HG03095 (cell line): Measurements from ENCODE around the gene CEP164.
"Not testable (repeated sequence)": the region's sequence is repeated elsewhere in the genome, so short reads cannot be mapped to it uniquely, and the experiment has no call there.

Experiments
- ATAC-seq: cut with Tn5 transposase; IDR thresholded peaks from one replicate; pipeline ENCODE4 v1.9.1; 2021; ENCODE audit warnings: moderate library complexity; ENCODE audit not compliant: unreplicated experiment

Gene CEP164

DNA sequence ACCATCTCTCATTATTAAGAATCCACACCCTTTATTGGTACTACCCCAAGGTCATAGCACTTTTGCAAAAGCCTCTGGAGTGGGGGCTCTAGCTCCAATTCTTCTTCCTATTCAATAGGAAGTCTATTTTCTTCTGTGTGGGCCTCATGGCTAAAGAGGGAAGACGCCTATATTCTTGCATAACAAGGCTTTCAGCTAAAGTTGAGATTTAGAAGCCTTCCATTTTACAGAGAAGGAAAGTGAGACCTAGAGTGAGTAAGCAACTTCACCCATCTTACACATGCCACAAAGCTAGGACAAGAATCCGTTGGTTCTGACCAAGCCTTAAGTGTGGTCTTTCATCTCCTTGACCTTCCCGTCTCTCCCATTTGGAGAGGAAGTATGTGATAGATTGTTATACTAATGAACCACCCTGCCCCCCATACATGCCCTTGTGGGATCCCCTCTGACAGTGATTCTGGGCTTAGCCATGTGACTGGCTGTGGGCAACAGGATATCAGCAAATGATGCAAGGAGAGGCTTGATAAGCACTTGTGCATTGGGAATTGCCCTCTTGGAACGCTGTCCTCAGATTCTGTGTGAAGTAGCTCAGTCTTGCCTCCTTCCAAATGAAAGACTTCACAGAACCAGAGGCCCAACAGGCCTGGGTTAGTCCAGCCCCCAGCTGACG, 23.9 kb upstream of the CEP164 start:
- no peak for ATAC-seq

DNA sequence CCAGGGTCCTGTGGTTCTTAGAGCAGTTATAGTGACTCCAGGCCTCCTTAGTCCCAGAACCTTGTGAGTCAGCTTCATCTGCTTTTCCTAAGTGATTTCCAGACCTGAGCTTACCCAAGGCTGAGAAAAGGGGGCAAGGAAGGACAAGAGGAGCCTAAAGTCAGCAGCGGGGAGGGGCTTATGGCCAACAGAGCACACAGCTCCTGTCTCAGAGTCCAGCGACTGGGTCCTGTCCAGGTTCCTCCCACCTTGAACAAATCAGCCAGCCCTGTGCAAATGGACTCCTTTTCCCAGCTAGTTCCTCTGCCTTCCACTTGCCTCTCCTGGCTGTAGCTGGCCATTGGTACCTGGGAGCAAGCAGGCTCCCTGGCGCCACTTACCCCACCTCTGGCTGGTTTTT, 22.5 kb upstream of the CEP164 start:
- no peak for ATAC-seq

DNA sequence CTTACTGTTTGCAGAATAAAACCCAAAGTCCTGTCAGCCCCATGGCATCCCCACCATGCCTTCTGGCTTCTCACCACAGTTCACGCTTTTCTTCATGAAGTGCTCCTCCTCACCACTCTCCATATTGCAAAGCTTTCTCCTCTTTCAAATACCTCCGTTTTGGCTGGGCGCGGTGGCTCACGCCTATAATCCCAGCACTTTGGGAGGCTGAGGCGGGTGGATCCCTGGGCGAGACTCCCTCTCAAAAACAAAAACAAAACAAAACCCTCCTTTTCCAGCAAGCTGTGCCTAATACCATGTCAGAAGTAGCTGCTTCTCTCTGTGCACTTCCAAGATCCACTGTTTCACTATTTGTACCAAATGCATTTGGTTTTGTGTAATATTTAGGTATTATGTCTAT, 18.3 kb upstream of the CEP164 start:
- no peak for ATAC-seq

DNA sequence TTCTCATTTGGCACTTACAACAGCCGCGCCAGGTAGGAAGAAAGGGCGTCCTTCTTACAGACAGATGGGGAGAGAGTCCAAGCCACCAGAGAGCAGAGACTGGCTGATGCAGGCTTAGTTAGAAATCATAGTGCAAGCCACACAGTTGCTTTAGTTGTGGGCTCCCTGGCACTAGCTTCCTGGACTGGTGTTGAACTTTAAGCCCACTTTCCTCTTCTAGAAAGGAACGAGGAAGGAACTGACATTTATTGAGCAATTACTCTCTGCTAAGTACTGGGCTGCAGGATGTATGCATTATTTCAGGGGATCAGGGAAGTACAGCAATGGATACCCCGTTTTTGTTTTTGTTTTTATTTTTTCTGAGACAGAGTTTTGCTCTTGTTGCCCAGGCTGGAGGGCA, 14.6 kb upstream of the CEP164 start:
- ATAC-seq, result no peak

DNA sequence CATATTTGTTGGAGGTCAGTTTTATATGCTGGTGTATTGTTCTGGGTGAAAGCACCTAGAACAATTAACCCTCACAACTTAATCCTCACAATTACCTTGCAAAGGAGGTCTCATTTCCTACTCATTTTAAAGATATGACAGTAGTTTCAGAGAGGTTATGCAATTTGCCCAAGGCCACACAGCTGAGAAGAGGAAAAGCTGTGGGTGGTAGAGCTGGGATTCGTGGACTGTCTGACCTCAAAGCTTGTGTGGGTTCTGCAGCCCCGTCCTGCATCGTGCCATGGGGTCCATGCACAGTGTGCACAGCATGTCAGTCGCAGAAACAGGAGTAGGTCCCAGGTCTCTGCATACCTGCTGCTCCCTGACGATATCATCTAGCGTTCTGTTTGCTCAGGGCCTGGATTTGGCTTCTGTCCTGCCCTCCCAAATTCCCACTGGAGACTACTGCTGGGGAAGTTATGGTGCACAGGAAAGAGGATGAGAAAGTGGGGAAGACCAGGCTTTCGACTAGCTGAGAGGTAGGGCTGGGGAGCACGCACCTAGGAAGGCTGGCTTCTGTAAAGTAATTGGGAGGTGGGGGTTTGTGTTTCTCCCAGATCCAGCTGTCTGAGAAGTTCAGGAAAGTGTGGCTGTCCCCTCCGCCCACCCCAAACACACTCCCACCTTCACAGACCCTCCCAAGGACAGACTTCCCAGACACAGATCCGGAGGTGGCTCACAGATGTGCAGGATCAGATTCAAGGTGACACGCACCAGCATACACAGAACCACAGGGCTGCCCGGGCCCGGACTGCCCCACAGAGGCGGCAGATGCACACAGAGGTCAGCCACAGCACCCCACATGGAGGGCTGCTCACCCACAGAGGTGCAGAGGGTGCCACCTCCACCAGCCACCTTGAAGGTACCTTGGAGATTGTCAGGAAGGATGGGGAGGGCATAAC, 13.6 kb upstream of the CEP164 start:
- ATAC-seq, result no peak

GRCh38 chr11:117314840-117315239, 12.8 kb upstream of the CEP164 start:
- ATAC-seq, result no peak

DNA sequence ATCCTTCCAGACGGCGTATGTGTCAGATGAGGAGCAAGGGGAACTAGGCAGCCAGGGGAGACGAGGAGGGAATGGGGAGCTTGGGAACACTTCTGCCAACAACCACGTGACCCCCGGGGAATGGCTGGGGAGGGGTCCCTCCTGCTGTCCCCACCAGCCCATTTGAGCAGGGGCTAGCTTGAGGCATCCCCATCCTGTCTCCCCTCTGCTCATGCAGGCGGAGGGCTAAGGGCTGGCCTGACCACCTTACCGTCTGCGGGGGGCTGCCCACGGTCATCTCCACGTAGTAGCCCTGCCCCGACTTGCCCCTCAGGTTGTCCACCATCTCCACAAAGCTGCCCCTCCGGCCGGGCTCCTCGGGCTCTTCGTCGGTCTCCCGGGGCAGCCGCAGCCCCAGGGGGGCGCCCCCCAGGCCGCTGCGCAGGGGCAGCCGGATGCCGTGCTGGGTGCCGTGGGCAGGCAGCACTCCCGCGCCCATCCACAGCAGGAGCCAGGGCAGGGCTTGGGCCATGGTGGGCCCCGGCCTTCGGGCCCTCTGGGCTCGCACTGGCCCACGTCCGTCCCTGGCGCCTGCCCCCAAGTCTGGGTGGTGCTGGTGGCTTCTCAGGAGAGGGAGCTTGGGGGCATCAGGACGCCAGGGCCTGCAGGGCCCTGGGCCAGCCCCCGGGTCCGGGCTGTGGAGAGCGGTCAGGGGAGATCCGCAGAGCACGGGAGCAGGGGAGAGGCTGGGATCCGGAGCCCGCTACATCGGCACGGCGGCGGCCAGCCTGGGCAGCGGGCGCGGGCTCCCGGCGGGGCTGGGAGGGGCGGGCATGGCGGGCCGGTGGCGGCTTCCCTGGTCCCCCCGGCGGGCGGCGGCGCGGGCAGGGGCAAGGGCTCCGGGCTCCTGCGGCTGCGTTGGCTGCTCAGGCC, 12.1 kb upstream of the CEP164 start:
- no peak for ATAC-seq

GRCh38 chr11:117316197-117316961, 11.3 kb upstream of the CEP164 start, which contains the start of gene BACE1:
Gene BACE1 (minus strand): TSS chr11:117316256. CDS start chr11:117315795, 461 bp downstream.
- no peak for ATAC-seq

GRCh38 chr11:117318738-117319137, 8.9 kb upstream of the CEP164 start:
- no peak for ATAC-seq

DNA sequence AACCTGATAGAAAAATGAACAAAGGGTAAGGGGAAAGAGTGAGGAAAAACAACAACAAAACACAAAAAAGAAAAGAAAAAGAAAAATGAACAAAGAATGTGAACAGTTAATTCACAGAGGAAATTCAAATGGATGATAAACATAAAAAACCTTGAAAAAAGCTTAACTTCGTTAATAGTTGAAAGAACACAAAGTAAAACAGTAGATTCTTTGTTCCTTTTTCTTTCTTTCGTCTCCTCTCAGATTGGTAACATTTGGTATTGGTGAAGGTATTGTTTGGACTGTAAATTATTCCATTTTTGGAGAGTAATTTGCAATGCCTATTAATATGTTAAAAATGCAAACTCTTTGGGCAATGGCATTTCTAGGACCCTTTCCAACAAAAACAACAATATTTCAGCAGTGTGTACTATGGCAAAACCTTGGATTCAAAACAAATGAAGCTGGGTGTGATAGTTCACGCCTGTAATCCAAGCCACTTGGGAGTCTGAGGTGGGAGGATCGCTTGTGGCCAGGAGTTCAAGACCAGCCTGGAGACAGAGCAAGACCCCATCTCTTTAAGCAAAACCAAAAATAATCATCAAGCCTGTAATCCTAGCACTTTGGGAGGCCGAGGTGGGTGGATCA, 8.3 kb upstream of the CEP164 start:
- no peak for ATAC-seq

DNA sequence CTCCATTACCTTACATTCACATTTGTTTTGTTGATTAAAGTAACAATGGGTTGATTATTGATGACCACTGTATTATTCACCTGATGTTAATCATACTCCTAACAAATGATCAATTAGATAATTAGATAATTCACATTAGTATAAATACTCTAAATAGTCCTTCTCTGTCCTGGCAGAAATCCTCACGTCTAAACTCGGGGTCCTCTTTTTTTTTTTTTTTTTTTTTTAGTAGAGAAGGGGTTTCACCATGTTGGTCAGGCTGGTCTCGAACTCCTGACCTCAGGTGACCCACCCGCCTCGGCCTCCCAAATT, 443 bp upstream of the CEP164 start:
- not testable (repeated sequence) for ATAC-seq

GRCh38 chr11:117328375-117329010, 839 bp downstream of the CEP164 start:
- no peak for ATAC-seq

- ATAC-seq, result no peak
Observed at GRCh38 chr11:117332843-117333242, 5.2 kb downstream of the CEP164 start.

- no peak for ATAC-seq
Observed at GRCh38 chr11:117333917-117334316, 6.3 kb downstream of the CEP164 start.

DNA sequence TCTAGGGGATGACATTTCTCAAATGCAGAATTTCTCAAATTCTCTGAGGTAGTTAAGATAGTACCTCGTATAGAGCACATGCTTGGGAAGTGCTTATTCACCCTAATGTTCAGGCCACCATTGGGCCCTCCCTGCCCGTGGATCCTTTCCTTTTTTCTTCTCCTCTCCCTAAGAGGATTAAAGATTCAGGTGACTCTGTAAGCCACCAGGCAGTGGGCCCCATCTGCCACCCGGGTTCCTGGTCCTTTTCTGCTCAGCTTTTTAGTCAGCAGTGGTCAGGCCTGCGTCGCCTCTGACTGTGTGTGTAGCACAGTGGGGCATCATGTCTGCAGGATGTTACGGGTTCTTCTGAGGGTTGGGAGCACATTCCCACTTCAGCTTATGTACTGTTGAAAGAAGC, 7.2 kb downstream of the CEP164 start:
- ATAC-seq, result no peak

DNA sequence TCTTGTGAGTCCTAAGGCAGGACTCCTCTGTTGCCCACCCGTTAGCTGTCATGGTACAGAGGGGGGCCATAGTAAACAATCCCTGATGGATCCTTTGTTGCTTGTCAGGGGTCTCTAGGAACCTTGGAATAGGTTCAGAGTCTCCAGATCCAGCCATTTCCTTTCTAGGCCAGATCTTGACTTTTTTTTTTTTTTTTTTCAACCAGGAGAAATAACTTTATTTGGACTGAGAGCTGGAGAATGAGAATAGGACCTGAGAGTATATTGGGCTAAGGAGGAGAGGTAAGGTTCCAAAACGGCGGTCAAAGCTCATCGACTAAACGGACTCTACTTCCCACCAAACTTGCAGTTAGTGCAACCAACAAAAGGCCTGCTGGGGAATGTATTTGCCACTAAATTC, 7.7 kb downstream of the CEP164 start:
- ATAC-seq, result no peak

DNA sequence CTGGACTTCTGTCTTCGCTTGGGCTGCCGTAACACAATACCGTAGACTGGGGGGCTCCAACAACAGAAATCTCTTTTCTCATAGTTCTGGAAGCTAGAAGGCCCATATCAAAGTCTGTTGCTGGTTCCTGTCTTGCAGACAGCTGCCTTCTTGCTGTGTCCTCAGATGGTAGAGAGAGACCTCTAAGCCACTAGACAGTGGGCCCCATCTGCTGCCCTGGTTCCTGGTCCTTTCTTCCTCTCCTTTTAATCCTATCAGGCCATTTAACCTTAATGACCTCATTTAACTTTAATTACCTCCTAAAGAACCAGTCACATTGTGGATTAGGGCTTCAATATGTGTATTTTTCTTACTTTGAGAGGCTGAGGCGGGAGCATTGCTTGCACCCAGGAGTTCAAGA, 9.4 kb downstream of the CEP164 start:
- no peak for ATAC-seq

- no peak for ATAC-seq
Observed at GRCh38 chr11:117345039-117345438, 17.4 kb downstream of the CEP164 start.

DNA sequence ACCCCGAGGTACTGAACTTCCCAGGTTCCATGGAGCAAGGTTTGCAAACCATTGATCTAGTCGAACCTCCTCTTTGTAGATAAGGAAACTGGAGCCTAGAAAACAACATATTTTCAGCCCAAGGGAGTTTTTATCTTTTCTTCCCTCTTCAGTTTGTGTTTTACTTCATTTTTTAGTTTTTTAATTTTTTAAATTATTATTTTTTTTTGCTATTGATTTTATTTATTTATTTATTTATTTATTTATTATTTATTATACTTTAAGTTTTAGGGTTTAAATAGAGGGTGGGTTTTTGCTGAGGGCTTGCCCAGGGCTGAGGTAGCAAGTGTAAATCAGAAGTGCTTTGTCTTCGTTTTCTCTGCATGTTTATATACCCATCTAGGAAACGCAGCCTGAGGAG, 26.9 kb downstream of the CEP164 start:
- ATAC-seq, result no peak
